Central memory CD8-positive, alpha-beta T cell (primary cell): Measurements from ENCODE around the gene TMC7.
"Not testable (repeated sequence)": the region's sequence is repeated elsewhere in the genome, so short reads cannot be mapped to it uniquely, and the experiment has no call there.

Experiments
- ATAC-seq: fragments of 150-1000 bp; cut with Tn5 transposase; replicated peaks from 2 replicates; pipeline ENCODE4 v1.10.0; 2022; ENCODE audit warnings: mild to moderate bottlenecking, moderate FRiP score, moderate number of reproducible peaks; ENCODE audit not compliant: poor library complexity, severe bottlenecking; ENCODE audit errors: extremely low read depth
- DNase-seq, 2 donors: peaks; one replicate each; pipeline ENCODE4 v3.0.0; 2021; ENCODE audit warnings: low spot score in 2 of 2
- H3K27ac Mint-ChIP-seq: one replicate; pipeline ENCODE4 v1.8.0; 2022; ENCODE audit warnings: low read depth, mild to moderate bottlenecking, moderate library complexity, mixed read lengths
- H3K27me3 Mint-ChIP-seq: one replicate; pipeline ENCODE4 v1.8.0; 2022; ENCODE audit warnings: mixed read lengths
- H3K36me3 Mint-ChIP-seq: one replicate; pipeline ENCODE4 v1.8.0; 2022; ENCODE audit warnings: mild to moderate bottlenecking, moderate library complexity, mixed read lengths; ENCODE audit not compliant: insufficient read depth
- H3K4me1 Mint-ChIP-seq: one replicate; pipeline ENCODE4 v1.8.0; 2022; ENCODE audit warnings: mixed read lengths
- H3K4me3 Mint-ChIP-seq: one replicate; pipeline ENCODE4 v1.8.0; 2022; ENCODE audit warnings: mild to moderate bottlenecking, moderate library complexity, mixed read lengths
- H3K9me3 Mint-ChIP-seq: one replicate; pipeline ENCODE4 v1.8.0; 2022; ENCODE audit warnings: mixed read lengths

TMC7 gene

GRCh38 chr16:18956658-18957241, 27.0 kb upstream of the TMC7 start:
- H3K27ac Mint-ChIP-seq, H3K9me3 Mint-ChIP-seq, H3K27me3 Mint-ChIP-seq, ATAC-seq, DNase-seq, H3K36me3 Mint-ChIP-seq, H3K4me1 Mint-ChIP-seq: not testable (repeated sequence)
- peak overlapping the region; percentile 73 for H3K4me3 Mint-ChIP-seq

- Mint-ChIP-seq H3K4me1 (peaks cover 4% of the 10 kb centered on the region), H3K4me3 (no peak overlapping the region), H3K36me3 (peaks cover 4% of the 10 kb centered on the region), H3K9me3 (no peaks in the 10 kb centered on the region), H3K27ac (no peak overlapping the region), H3K27me3 (peaks cover 9% of the 10 kb centered on the region)
- no peak for DNase-seq
- ATAC-seq: no peak
Observed at GRCh38 chr16:18958621-18959029, 25.1 kb upstream of the TMC7 start.

GRCh38 chr16:18959031-18959505, 24.7 kb upstream of the TMC7 start:
- ATAC-seq (no peak), DNase-seq (no peak)
- Mint-ChIP-seq H3K27me3 (peaks cover 9% of the 10 kb centered on the region), H3K4me1 (peaks cover 4% of the 10 kb centered on the region), H3K4me3 (no peak overlapping the region), H3K9me3 (no peaks in the 10 kb centered on the region), H3K27ac (no peak overlapping the region), H3K36me3 (peaks cover 4% of the 10 kb centered on the region)

GRCh38 chr16:18965555-18965954, 18.2 kb upstream of the TMC7 start:
- Mint-ChIP-seq H3K27ac (no peak overlapping the region), H3K9me3 (no peaks in the 10 kb centered on the region), H3K4me1 (peaks cover 8% of the 10 kb centered on the region), H3K27me3 (peaks cover 9% of the 10 kb centered on the region), H3K36me3 (no peaks in the 10 kb centered on the region), H3K4me3 (no peak overlapping the region)
- DNase-seq (no peak), ATAC-seq (no peak)

GRCh38 chr16:18966791-18967190, 16.9 kb upstream of the TMC7 start:
- Mint-ChIP-seq H3K4me3 (no peak overlapping the region), H3K36me3 (no peaks in the 10 kb centered on the region)

GRCh38 chr16:18969050-18969854, 14.5 kb upstream of the TMC7 start:
- Mint-ChIP-seq H3K4me3 (peak overlapping the region; percentile 21), H3K9me3 (no peaks in the 10 kb centered on the region), H3K4me1 (peaks cover 8% of the 10 kb centered on the region), H3K27ac (no peak overlapping the region), H3K27me3 (no peaks in the 10 kb centered on the region), H3K36me3 (no peaks in the 10 kb centered on the region)
- ATAC-seq (peak; percentile 58), DNase-seq (peak; percentile 60 to 74)

More at GRCh38 chr16:18966791-18967190, 16.9 kb upstream of the TMC7 start:
- peaks cover 8% of the 10 kb centered on the region for H3K4me1 Mint-ChIP-seq
- no peaks in the 10 kb centered on the region for H3K9me3 Mint-ChIP-seq
- H3K27ac Mint-ChIP-seq: no peak overlapping the region
- ATAC-seq (no peak), DNase-seq (no peak)
- peaks cover 9% of the 10 kb centered on the region for H3K27me3 Mint-ChIP-seq

GRCh38 chr16:18969855-18970240, 13.9 kb upstream of the TMC7 start:
- Mint-ChIP-seq H3K36me3 (no peaks in the 10 kb centered on the region), H3K27ac (no peak overlapping the region), H3K4me3 (no peak overlapping the region), H3K4me1 (peaks cover 8% of the 10 kb centered on the region), H3K9me3 (no peaks in the 10 kb centered on the region), H3K27me3 (no peaks in the 10 kb centered on the region)
- DNase-seq: no peak
- no peak for ATAC-seq

GRCh38 chr16:18975109-18975508, 8.6 kb upstream of the TMC7 start:
- DNase-seq: no peak
- Mint-ChIP-seq H3K27ac (no peak overlapping the region), H3K27me3 (peaks cover 42% of the 10 kb centered on the region), H3K4me3 (no peak overlapping the region), H3K36me3 (no peaks in the 10 kb centered on the region), H3K9me3 (no peaks in the 10 kb centered on the region), H3K4me1 (no peaks in the 10 kb centered on the region)
- ATAC-seq: no peak

- Mint-ChIP-seq H3K27ac (no peak overlapping the region), H3K27me3 (peaks cover 68% of the 10 kb centered on the region), H3K9me3 (no peaks in the 10 kb centered on the region), H3K4me3 (no peak overlapping the region), H3K4me1 (no peaks in the 10 kb centered on the region), H3K36me3 (no peaks in the 10 kb centered on the region)
- ATAC-seq (no peak), DNase-seq (no peak)
Observed at GRCh38 chr16:18979936-18980335, 3.8 kb upstream of the TMC7 start.

GRCh38 chr16:18984435-18985005, 786 bp downstream of the TMC7 start:
- Mint-ChIP-seq H3K4me1 (no peaks in the 10 kb centered on the region), H3K9me3 (no peaks in the 10 kb centered on the region), H3K27me3 (peaks cover 49% of the 10 kb centered on the region), H3K4me3 (peak overlapping the region; percentile 23), H3K27ac (no peak overlapping the region), H3K36me3 (peaks cover 1% of the 10 kb centered on the region)
- ATAC-seq (no peak), DNase-seq (no peak)

- not testable (repeated sequence) for H3K27ac Mint-ChIP-seq, DNase-seq, H3K36me3 Mint-ChIP-seq, H3K9me3 Mint-ChIP-seq, H3K4me1 Mint-ChIP-seq, ATAC-seq, H3K4me3 Mint-ChIP-seq
- H3K27me3 Mint-ChIP-seq: peaks cover 42% of the 10 kb centered on the region
Observed at GRCh38 chr16:18985256-18985655, 1.5 kb downstream of the TMC7 start.

GRCh38 chr16:18991731-18992130, 8.0 kb downstream of the TMC7 start:
- not testable (repeated sequence) for H3K9me3 Mint-ChIP-seq, H3K4me3 Mint-ChIP-seq, ATAC-seq, DNase-seq, H3K27me3 Mint-ChIP-seq, H3K4me1 Mint-ChIP-seq, H3K27ac Mint-ChIP-seq, H3K36me3 Mint-ChIP-seq

- not testable (repeated sequence) for ATAC-seq, H3K36me3 Mint-ChIP-seq, H3K27me3 Mint-ChIP-seq, H3K4me3 Mint-ChIP-seq, H3K27ac Mint-ChIP-seq, DNase-seq, H3K9me3 Mint-ChIP-seq, H3K4me1 Mint-ChIP-seq
Observed at GRCh38 chr16:18993531-18993930, 9.8 kb downstream of the TMC7 start.
